Neuronal stem cell (in vitro differentiated cells): ENCODE results near the gene PAFAH2.
"Not testable (repeated sequence)": the region's sequence is repeated elsewhere in the genome, so short reads cannot be mapped to it uniquely, and the experiment has no call there.

Experiments
- DNase-seq: peaks from one replicate; pipeline ENCODE4 v3.0.0-alpha.2; 2013; ENCODE audit warnings: low spot score
- H2AFZ ChIP-seq: one replicate; pipeline ENCODE4 v1.6.1; 2013; ENCODE audit warnings: mild to moderate bottlenecking, low read length, inconsistent platforms
- H2AK5ac ChIP-seq: 2 replicates; pipeline ENCODE4 v1.6.1; 2013; ENCODE audit warnings: low read depth, mild to moderate bottlenecking, inconsistent platforms, low read length, moderate library complexity, mixed read lengths
- H2BK120ac ChIP-seq: 2 replicates; pipeline ENCODE4 v1.6.1; 2013; ENCODE audit warnings: low read depth, mild to moderate bottlenecking, inconsistent platforms, low read length, moderate library complexity, mixed read lengths
- H2BK12ac ChIP-seq: one replicate; pipeline ENCODE4 v1.6.1; 2013; ENCODE audit warnings: low read length, inconsistent platforms
- H2BK15ac ChIP-seq: 2 replicates; pipeline ENCODE4 v1.6.1; 2013; ENCODE audit warnings: mild to moderate bottlenecking, low read length, inconsistent platforms, mixed read lengths
- H2BK5ac ChIP-seq: one replicate; pipeline ENCODE4 v1.6.1; 2013; ENCODE audit warnings: inconsistent platforms, mild to moderate bottlenecking, low read length, moderate library complexity
- H3K14ac ChIP-seq: one replicate; pipeline ENCODE4 v1.6.1; 2013; ENCODE audit warnings: low read length, inconsistent platforms
- H3K18ac ChIP-seq: 2 replicates; pipeline ENCODE4 v1.6.1; 2013; ENCODE audit warnings: low read length, inconsistent platforms
- H3K23ac ChIP-seq: 2 replicates; pipeline ENCODE4 v1.6.1; 2013; ENCODE audit warnings: low read depth, mild to moderate bottlenecking, mixed read lengths, low read length, inconsistent platforms; ENCODE audit not compliant: poor library complexity
- H3K27ac ChIP-seq: replicated peaks from 3 replicates; pipeline ENCODE4 v1.5.1; 2013; ENCODE audit warnings: low read length, inconsistent platforms
- H3K27me3 ChIP-seq, 3 experiments: 2 replicates each; pipeline ENCODE4 v1.6.1; 2013; ENCODE audit warnings: low read length in 3 of 3, mild to moderate bottlenecking in 2 of 3, inconsistent platforms in 1 of 3, low read depth in 1 of 3, mixed read lengths in 1 of 3, moderate library complexity in 1 of 3; ENCODE audit not compliant: control insufficient read depth in 3 of 3, insufficient read depth in 3 of 3
- H3K36me3 ChIP-seq, 2 donors: replicated peaks in 1 of 2; 2 replicates each; pipeline ENCODE4 v1.6.1; 2013; ENCODE audit warnings: low read length in 2 of 2; ENCODE audit not compliant: control insufficient read depth in 2 of 2, insufficient read depth in 2 of 2
- H3K4ac ChIP-seq: 2 replicates; pipeline ENCODE4 v1.6.1; 2013; ENCODE audit warnings: inconsistent platforms, mild to moderate bottlenecking, low read length, moderate library complexity
- H3K4me1 ChIP-seq, 2 donors: 1 replicate in 1 of 2; 2 replicates in 1 of 2; pipeline ENCODE4 v1.6.1; 2013; ENCODE audit warnings: low read length in 2 of 2, low read depth in 1 of 2; ENCODE audit not compliant: control insufficient read depth in 2 of 2, insufficient read depth in 1 of 2
- H3K4me2 ChIP-seq: one replicate; pipeline ENCODE4 v1.6.1; 2013; ENCODE audit warnings: mild to moderate bottlenecking, low read length, inconsistent platforms; ENCODE audit not compliant: insufficient read depth, poor library complexity, severe bottlenecking
- H3K4me3 ChIP-seq, 2 donors: 2 replicates each; pipeline ENCODE4 v1.5.1; 2013; ENCODE audit warnings: low read length in 2 of 2, mild to moderate bottlenecking in 2 of 2, inconsistent platforms in 1 of 2, moderate library complexity in 1 of 2
- H3K79me1 ChIP-seq: one replicate; pipeline ENCODE4 v1.6.1; 2013; ENCODE audit warnings: low read depth, mild to moderate bottlenecking, inconsistent platforms, low read length, moderate library complexity
- H3K9ac ChIP-seq: one replicate; pipeline ENCODE4 v1.6.1; 2013; ENCODE audit warnings: mild to moderate bottlenecking, low read depth, low read length, inconsistent platforms; ENCODE audit not compliant: poor library complexity
- H3K9me3 ChIP-seq, 2 donors: replicated peaks in 1 of 2; 2 replicates each; pipeline versions ENCODE3 to v1.6.1; 2013; ENCODE audit warnings: low read length in 2 of 2, mild to moderate bottlenecking in 2 of 2, inconsistent platforms in 1 of 2, low read depth in 1 of 2, mixed read lengths in 1 of 2, moderate library complexity in 1 of 2; ENCODE audit not compliant: control insufficient read depth in 2 of 2, insufficient read depth in 1 of 2
- H4K8ac ChIP-seq: one replicate; pipeline ENCODE4 v1.6.1; 2013; ENCODE audit warnings: low read depth, mild to moderate bottlenecking, inconsistent platforms, low read length, moderate library complexity
- H4K91ac ChIP-seq: one replicate; pipeline ENCODE4 v1.6.1; 2013; ENCODE audit warnings: low read length, low read depth, mild to moderate bottlenecking, inconsistent platforms; ENCODE audit not compliant: poor library complexity
- WGBS, 2 donors: extraction: QIAGEN DNeasy Blood & Tissue Kit; methylation state at CpG; one replicate each; pipeline ENCODE4 v1.1.7; 2013; ENCODE audit warnings: missing lambda C conversion rate in 2 of 2, mixed read lengths in 1 of 2; ENCODE audit not compliant: insufficient read length in 2 of 2, insufficient replicate concordance in 1 of 2; ENCODE audit errors: extremely low coverage in 2 of 2; 5-methylcytosine and 5-hydroxymethylcytosine counted together

Gene PAFAH2

DNA sequence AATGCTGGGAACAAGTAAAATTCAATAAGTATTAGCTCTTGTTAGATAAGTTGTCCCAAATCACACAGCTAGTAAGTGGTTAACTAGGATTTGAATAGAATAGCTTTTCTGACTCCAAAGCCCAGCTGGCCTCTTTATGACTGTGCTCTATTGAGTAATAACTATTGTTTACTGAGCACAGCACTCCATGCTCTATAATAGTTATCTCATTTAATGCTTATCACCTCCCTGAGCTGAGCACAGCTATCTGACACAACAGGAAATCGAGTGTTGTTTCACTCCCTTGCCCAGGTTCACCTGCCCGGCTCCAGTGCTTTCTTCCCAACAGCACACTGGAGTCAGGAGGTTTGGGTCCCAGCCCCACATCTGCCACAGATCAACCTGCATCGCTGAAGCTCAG, 52.9 kb downstream of the PAFAH2 start:
- H3K4me3 ChIP-seq: no peak overlapping the region
- no peak overlapping the region for H3K18ac ChIP-seq
- no peak overlapping the region for H2BK5ac ChIP-seq
- H3K27ac ChIP-seq: no peak overlapping the region
- no peaks in the 10 kb centered on the region for H3K4me1 ChIP-seq
- H2BK120ac ChIP-seq: no peak overlapping the region
- no peak overlapping the region for H3K4ac ChIP-seq
- H3K9ac ChIP-seq: no peak overlapping the region
- DNase-seq: no peak
- H2BK15ac ChIP-seq: no peak overlapping the region
- H3K14ac ChIP-seq: no peak overlapping the region
- H3K79me1 ChIP-seq: no peaks in the 10 kb centered on the region
- no peak overlapping the region for H3K23ac ChIP-seq
- H3K9me3 ChIP-seq: no peaks in the 10 kb centered on the region
- no peak overlapping the region for H2BK12ac ChIP-seq
- H3K4me2 ChIP-seq: no peak overlapping the region
- no CpG with 5 or more reads among the region's 3 CpGs for WGBS, 2 donors
- H2AFZ ChIP-seq: no peak overlapping the region
- no peak overlapping the region for H4K91ac ChIP-seq
- H2AK5ac ChIP-seq: no peak overlapping the region
- no peaks in the 10 kb centered on the region for H3K36me3 ChIP-seq
- H4K8ac ChIP-seq: no peak overlapping the region
- no peaks in the 10 kb centered on the region for H3K27me3 ChIP-seq

GRCh38 chr1:25943511-25943910, 54.4 kb downstream of the PAFAH2 start:
- H3K14ac ChIP-seq, H3K4ac ChIP-seq, H2BK5ac ChIP-seq, DNase-seq, H3K4me3 ChIP-seq, H2AFZ ChIP-seq, H3K79me1 ChIP-seq, H3K27me3 ChIP-seq, H3K27ac ChIP-seq, H2BK120ac ChIP-seq, H2BK15ac ChIP-seq, H3K18ac ChIP-seq, H4K8ac ChIP-seq, H2BK12ac ChIP-seq, H3K4me2 ChIP-seq, H4K91ac ChIP-seq, H2AK5ac ChIP-seq, H3K36me3 ChIP-seq, H3K23ac ChIP-seq, H3K9me3 ChIP-seq, H3K4me1 ChIP-seq, H3K9ac ChIP-seq: not testable (repeated sequence)
- no CpG with 5 or more reads among the region's 5 CpGs for WGBS, 2 donors

GRCh38 chr1:25936947-25937346, 60.9 kb downstream of the PAFAH2 start:
- H2BK120ac ChIP-seq: no peak overlapping the region
- no CpG with 5 or more reads among the region's 4 CpGs for WGBS, 2 donors
- no peak overlapping the region for H3K4ac ChIP-seq
- H3K4me1 ChIP-seq: peaks cover 2 to 14% of the 10 kb centered on the region in 2 donors
- peak overlapping the region; percentile 32 for H2AFZ ChIP-seq
- no peak overlapping the region for H3K4me2 ChIP-seq
- H3K9me3 ChIP-seq: no peaks in the 10 kb centered on the region
- no peaks in the 10 kb centered on the region for H3K36me3 ChIP-seq
- H2BK5ac ChIP-seq: no peak overlapping the region
- H3K18ac ChIP-seq: no peak overlapping the region
- H3K9ac ChIP-seq: no peak overlapping the region
- H2AK5ac ChIP-seq: no peak overlapping the region
- DNase-seq: no peak
- H3K4me3 ChIP-seq: no peak overlapping the region
- H2BK12ac ChIP-seq: no peak overlapping the region
- no peaks in the 10 kb centered on the region for H3K27me3 ChIP-seq
- H4K8ac ChIP-seq: no peak overlapping the region
- no peak overlapping the region for H4K91ac ChIP-seq
- no peak overlapping the region for H2BK15ac ChIP-seq
- H3K14ac ChIP-seq: no peak overlapping the region
- H3K27ac ChIP-seq: no peak overlapping the region
- no peaks in the 10 kb centered on the region for H3K79me1 ChIP-seq
- no peak overlapping the region for H3K23ac ChIP-seq

DNA sequence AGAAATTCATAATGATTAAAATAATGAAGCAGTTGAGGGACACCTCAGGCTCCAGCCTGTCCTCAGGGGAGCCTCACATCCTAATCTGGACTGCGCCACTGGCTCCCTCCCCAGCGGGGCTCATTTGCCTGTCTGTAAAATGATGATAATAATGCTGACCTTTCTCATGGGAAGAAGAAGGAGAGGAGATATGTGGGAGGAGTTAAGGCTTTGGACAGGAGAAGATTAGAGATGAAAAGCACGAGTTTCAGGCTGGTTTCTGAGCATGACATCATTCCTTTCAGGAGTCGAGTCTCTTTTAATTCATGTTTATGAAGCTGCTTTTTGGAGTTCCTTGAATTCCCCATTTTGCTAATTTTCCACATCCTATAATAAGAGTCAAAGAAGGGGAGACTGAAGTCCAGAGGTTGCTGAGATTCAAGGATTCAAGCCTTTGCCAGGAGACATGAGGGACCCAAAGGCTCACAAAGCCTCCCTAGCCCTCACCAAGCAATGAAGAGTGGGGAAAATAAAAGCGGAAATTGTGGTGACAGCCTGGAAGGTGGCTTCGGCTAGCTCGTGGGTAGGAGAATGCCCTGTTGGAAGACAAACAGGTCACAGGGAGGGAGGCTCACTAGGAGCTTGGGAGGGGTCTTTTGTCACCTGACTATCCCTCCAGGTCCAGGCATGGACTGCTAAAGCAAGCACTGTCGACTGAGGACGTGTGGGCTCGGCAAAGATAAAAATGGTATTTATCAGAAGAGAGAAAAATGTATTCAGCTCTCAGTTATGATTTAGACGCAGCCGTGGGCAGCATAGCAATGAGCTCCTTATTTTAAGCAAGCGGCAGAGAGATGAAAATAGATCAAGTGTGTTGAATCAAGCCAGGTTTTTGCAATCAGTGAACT, 64.1 kb downstream of the PAFAH2 start:
- Histone ChIP-seq H3K9me3 (no peaks in the 10 kb centered on the region), H3K23ac (no peak overlapping the region), H2BK15ac (no peak overlapping the region), H2AK5ac (no peak overlapping the region), H3K18ac (no peak overlapping the region), H3K4me3 (no peak overlapping the region), H3K4ac (no peak overlapping the region), H3K27me3 (no peaks in the 10 kb centered on the region), H3K4me1 (peaks cover 2 to 14% of the 10 kb centered on the region in 2 donors), H3K79me1 (no peaks in the 10 kb centered on the region), H2BK120ac (no peak overlapping the region), H4K8ac (no peak overlapping the region), H3K14ac (no peak overlapping the region), H3K27ac (no peak overlapping the region), H2BK12ac (no peak overlapping the region), H2BK5ac (no peak overlapping the region), H3K9ac (no peak overlapping the region), H3K4me2 (no peak overlapping the region), H2AFZ (peak overlapping the region; percentile 69), H4K91ac (no peak overlapping the region), H3K36me3 (no peaks in the 10 kb centered on the region)
- DNase-seq: no peak
- no CpG with 5 or more reads among the region's 13 CpGs for WGBS, 2 donors
